ENCODE results near the gene CLEC2L. TPM values are rescaled to one million over a fixed set of nuclear protein-coding genes. Genes with fewer than 3 reads are reported as not detected.

Gene CLEC2L
- total and polyA plus RNA-seq, 4 donors: 0.05 TPM; not detected in 3

GRCh38 chr7:139589474-139589873 is 66.0 kb downstream of the CLEC2L start:
- DNase-seq (ENCODE audit: low spot score): no peak
- Histone ChIP-seq H3K4me3 (ENCODE audit: low read depth in 1 of 3, low read length in 3 of 3) (no peak overlapping the region), H3K27me3 (ENCODE audit: control insufficient read depth in 4 of 4, insufficient read depth in 4 of 4, low read length in 3 of 4) (no peaks in the 10 kb centered on the region), H3K9ac (ENCODE audit: low read depth in 1 of 2, low read length in 2 of 2) (no peak overlapping the region), H3K36me3 (ENCODE audit: control insufficient read depth in 4 of 4, insufficient read depth in 3 of 4, low read depth in 1 of 4, low read length in 3 of 4) (peaks cover 10 to 78% (median 59%) of the 10 kb centered on the region in 4 donors), H3K27ac (ENCODE audit: low read depth in 1 of 2, low read length in 2 of 2) (no peak overlapping the region), H3K9me3 (ENCODE audit: control insufficient read depth in 4 of 4, low read length in 3 of 4) (no peaks in the 10 kb centered on the region), H3K4me1 (ENCODE audit: control insufficient read depth in 4 of 4, insufficient read depth in 4 of 4, low read length in 3 of 4) (no peaks in the 10 kb centered on the region)
- TF ChIP-seq RXRA (IDR thresholded peaks at IDR 0.05): no peak
- TF ChIP-seq REST (IDR thresholded peaks at IDR 0.05): no peak
- TF ChIP-seq SP1 (IDR thresholded peaks at IDR 0.05): no peak
- TF ChIP-seq FOXA1 (IDR thresholded peaks at IDR 0.05): no peak
- TF ChIP-seq, protein P1, sequence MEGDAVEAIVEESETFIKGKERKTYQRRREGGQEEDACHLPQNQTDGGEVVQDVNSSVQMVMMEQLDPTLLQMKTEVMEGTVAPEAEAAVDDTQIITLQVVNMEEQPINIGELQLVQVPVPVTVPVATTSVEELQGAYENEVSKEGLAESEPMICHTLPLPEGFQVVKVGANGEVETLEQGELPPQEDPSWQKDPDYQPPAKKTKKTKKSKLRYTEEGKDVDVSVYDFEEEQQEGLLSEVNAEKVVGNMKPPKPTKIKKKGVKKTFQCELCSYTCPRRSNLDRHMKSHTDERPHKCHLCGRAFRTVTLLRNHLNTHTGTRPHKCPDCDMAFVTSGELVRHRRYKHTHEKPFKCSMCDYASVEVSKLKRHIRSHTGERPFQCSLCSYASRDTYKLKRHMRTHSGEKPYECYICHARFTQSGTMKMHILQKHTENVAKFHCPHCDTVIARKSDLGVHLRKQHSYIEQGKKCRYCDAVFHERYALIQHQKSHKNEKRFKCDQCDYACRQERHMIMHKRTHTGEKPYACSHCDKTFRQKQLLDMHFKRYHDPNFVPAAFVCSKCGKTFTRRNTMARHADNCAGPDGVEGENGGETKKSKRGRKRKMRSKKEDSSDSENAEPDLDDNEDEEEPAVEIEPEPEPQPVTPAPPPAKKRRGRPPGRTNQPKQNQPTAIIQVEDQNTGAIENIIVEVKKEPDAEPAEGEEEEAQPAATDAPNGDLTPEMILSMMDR (IDR thresholded peaks at IDR 0.05; ENCODE audit: low read depth, low read length, missing input control): no peak
- TF ChIP-seq RAD21 (IDR thresholded peaks at IDR 0.05): no peak
- WGBS: 100% methylated on average over 1 of the region's 1 CpG

- WGBS: 88% methylated on average over 3 of the region's 3 CpGs
- H3K9me3 ChIP-seq (ENCODE audit: control insufficient read depth in 4 of 4, low read length in 3 of 4): no peaks in the 10 kb centered on the region
- H3K4me3 ChIP-seq (ENCODE audit: low read depth in 1 of 3, low read length in 3 of 3): no peak overlapping the region
- no peak overlapping the region for H3K27ac ChIP-seq (ENCODE audit: low read depth in 1 of 2, low read length in 2 of 2)
- DNase-seq (ENCODE audit: low spot score): no peak
- TF ChIP-seq EGR1 (IDR thresholded peaks at IDR 0.05; ENCODE audit: low read depth in 2 of 2) (no peak), HNF4A (conservative IDR thresholded peaks at IDR 0.05) (no peak), RAD21 (IDR thresholded peaks at IDR 0.05) (no peak), NR2F2 (IDR thresholded peaks at IDR 0.05) (no peak), ZBTB33 (IDR thresholded peaks at IDR 0.05) (no peak), FOXA1 (IDR thresholded peaks at IDR 0.05) (no peak), ATF3 (IDR thresholded peaks at IDR 0.05) (no peak), JUND (IDR thresholded peaks at IDR 0.05) (no peak), TAF1 (conservative IDR thresholded peaks at IDR 0.05) (no peak), GABPA (IDR thresholded peaks at IDR 0.05 in 1 of 2, conservative IDR thresholded peaks at IDR 0.05 in 1 of 2) (no peak), SP1 (IDR thresholded peaks at IDR 0.05) (no peak), YY1 (IDR thresholded peaks at IDR 0.05) (no peak), HNF4G (IDR thresholded peaks at IDR 0.05) (no peak)
- TF ChIP-seq, protein P2, sequence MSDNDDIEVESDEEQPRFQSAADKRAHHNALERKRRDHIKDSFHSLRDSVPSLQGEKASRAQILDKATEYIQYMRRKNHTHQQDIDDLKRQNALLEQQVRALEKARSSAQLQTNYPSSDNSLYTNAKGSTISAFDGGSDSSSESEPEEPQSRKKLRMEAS (IDR thresholded peaks at IDR 0.05): no peak
- TF ChIP-seq, protein P1 (IDR thresholded peaks at IDR 0.05; ENCODE audit: low read depth, low read length, missing input control): no peak
- no peaks in the 10 kb centered on the region for H3K4me1 ChIP-seq (ENCODE audit: control insufficient read depth in 4 of 4, insufficient read depth in 4 of 4, low read length in 3 of 4)
- H3K27me3 ChIP-seq (ENCODE audit: control insufficient read depth in 4 of 4, insufficient read depth in 4 of 4, low read length in 3 of 4): no peaks in the 10 kb centered on the region
- peaks cover 12 to 80% (median 68%) of the 10 kb centered on the region in 4 donors for H3K36me3 ChIP-seq (ENCODE audit: control insufficient read depth in 4 of 4, insufficient read depth in 3 of 4, low read depth in 1 of 4, low read length in 3 of 4)
- H3K9ac ChIP-seq (ENCODE audit: low read depth in 1 of 2, low read length in 2 of 2): no peak overlapping the region
Measured at GRCh38 chr7:139591550-139592195, 68.2 kb downstream of the CLEC2L start.

Measured in liver (tissue), 9 donors.